SK-N-SH (cell line): ENCODE data around the gene ZNF532. TPM values are rescaled to one million over a fixed set of nuclear protein-coding genes. Genes with fewer than 3 reads are reported as not detected.
A peak's percentile ranks its signal among the peaks of the same experiment; 100 is the strongest.

Experiments
- CTCF ChIA-PET: fragments of 300-600, 350-600 bp; formaldehyde crosslinking; extraction: SDS; loops from one replicate; lab custom pipeline; 2021; lab: Yijun Ruan, JAX
- POLR2A ChIA-PET: fragments of 350-600 bp; sonication (Branson Sonifier 250); formaldehyde crosslinking; extraction: SDS; loops from one replicate; lab custom pipeline; 2020; ENCODE audit warnings: antibody characterized with exemption, inconsistent platforms; lab: Yijun Ruan, JAX
- DNase-seq: peaks from one replicate; pipeline ENCODE4 v3.0.0; 2012
- H2AFZ ChIP-seq: fragments of 200-600 bp; sonication (generic); 2 replicates; pipeline ENCODE4 v1.8.1; 2016; ENCODE audit warnings: antibody characterized with exemption, mild to moderate bottlenecking, low read depth
- H3F3A ChIP-seq: fragments of 200-600 bp; sonication (generic); replicated peaks from 2 replicates; pipeline ENCODE3; 2016; ENCODE audit warnings: antibody characterized with exemption, mild to moderate bottlenecking; ENCODE audit not compliant: insufficient read depth
- H3K27ac ChIP-seq, 2 experiments: fragments of 200-500 bp in 1 of 2; fragments of 200-600 bp in 1 of 2; sonication (Bioruptor generic) in 1 of 2; sonication (generic), shearing (Covaris generic) in 1 of 2; 2 replicates each; pipeline versions ENCODE4 v1.5.1 to v1.6.1; 2014 to 2016; ENCODE audit warnings: low read depth in 2 of 2, inconsistent platforms in 1 of 2, low read length in 1 of 2, mild to moderate bottlenecking in 1 of 2, mixed read lengths in 1 of 2
- H3K27me3 ChIP-seq: fragments of 200-600 bp; sonication (generic), shearing (Covaris generic); 2 replicates; pipeline ENCODE4 v1.6.1; 2016; ENCODE audit warnings: mixed run types; ENCODE audit not compliant: insufficient read depth
- H3K36me3 ChIP-seq, 2 experiments: fragments of 200-500 bp in 1 of 2; fragments of 200-600 bp in 1 of 2; sonication (Bioruptor generic) in 1 of 2; sonication (generic) in 1 of 2; replicated peaks in 1 of 2; 2 replicates each; pipeline versions ENCODE3 to v1.5.1; 2014 to 2016; ENCODE audit warnings: low read length in 1 of 2, mild to moderate bottlenecking in 1 of 2; ENCODE audit not compliant: insufficient read depth in 2 of 2, control insufficient read depth in 1 of 2
- H3K4me1 ChIP-seq, 2 experiments: fragments of 200-500 bp in 1 of 2; fragments of 200-600 bp in 1 of 2; sonication (Bioruptor generic) in 1 of 2; sonication (generic), shearing (Covaris generic) in 1 of 2; 2 replicates each; pipeline versions ENCODE4 v1.5.1 to v1.6.1; 2014 to 2016; ENCODE audit warnings: low read depth in 1 of 2, low read length in 1 of 2, mixed run types in 1 of 2; ENCODE audit not compliant: insufficient read depth in 2 of 2, control insufficient read depth in 1 of 2
- H3K4me2 ChIP-seq: fragments of 200-600 bp; sonication (generic), shearing (Covaris generic); 2 replicates; pipeline ENCODE4 v1.6.1; 2017; ENCODE audit warnings: mixed run types
- H3K4me3 ChIP-seq, 2 experiments: fragments of 200-500 bp in 1 of 2; fragments of 200-600 bp in 1 of 2; sonication (Bioruptor generic) in 1 of 2; sonication (generic), shearing (Covaris generic) in 1 of 2; 2 replicates each; pipeline versions ENCODE4 v1.5.1 to v1.8.1; 2014 to 2016; ENCODE audit warnings: low read depth in 2 of 2, inconsistent platforms in 1 of 2, low read length in 1 of 2, mild to moderate bottlenecking in 1 of 2, mixed read lengths in 1 of 2, moderate library complexity in 1 of 2
- H3K79me2 ChIP-seq: fragments of 200-600 bp; sonication (generic); 2 replicates; pipeline ENCODE4 v1.8.1; 2017; ENCODE audit warnings: mild to moderate bottlenecking; ENCODE audit not compliant: insufficient read depth
- H3K9ac ChIP-seq: fragments of 200-600 bp; sonication (generic); 2 replicates; pipeline ENCODE4 v1.6.1; 2017; ENCODE audit warnings: mixed run types
- H3K9me2 ChIP-seq: fragments of 200-600 bp; sonication (generic); 2 replicates; pipeline ENCODE4 v1.6.1; 2017; ENCODE audit warnings: mixed run types
- H3K9me3 ChIP-seq: fragments of 200-600 bp; sonication (generic); 2 replicates; pipeline ENCODE4 v1.6.1; 2017; ENCODE audit warnings: mixed run types, mild to moderate bottlenecking, moderate library complexity
- H4K20me1 ChIP-seq: fragments of 200-600 bp; sonication (generic); 2 replicates; pipeline ENCODE4 v1.6.1; 2017; ENCODE audit warnings: mild to moderate bottlenecking, mixed run types; ENCODE audit not compliant: insufficient read depth
- ELF1 ChIP-seq: IDR thresholded peaks from 2 replicates; pipeline ENCODE4 v1.4.0; 2012
- EP300 ChIP-seq, 2 experiments: IDR thresholded peaks; 2 replicates each; pipeline versions ENCODE4 v1.4.0 to v1.6.1; 2012; ENCODE audit warnings: borderline replicate concordance in 1 of 2, low read depth in 1 of 2, low read length in 1 of 2
- FOSL2 ChIP-seq: IDR thresholded peaks from 2 replicates; pipeline ENCODE4 v1.4.0; 2012; ENCODE audit warnings: low read depth, mild to moderate bottlenecking, moderate library complexity, borderline replicate concordance
- FOXM1 ChIP-seq: IDR thresholded peaks from 2 replicates; pipeline ENCODE4 v1.4.0; 2012; ENCODE audit warnings: low read depth, mild to moderate bottlenecking
- GATA2 ChIP-seq: sonication (generic); formaldehyde crosslinking; IDR thresholded peaks from 2 replicates; pipeline ENCODE4 v1.5.0; 2020; ENCODE audit warnings: mild to moderate bottlenecking, missing genetic modification reagents
- JUND ChIP-seq: IDR thresholded peaks from 2 replicates; pipeline ENCODE4 v1.4.0; 2012
- MEF2A ChIP-seq: IDR thresholded peaks from 2 replicates; pipeline ENCODE4 v1.4.0; 2012; ENCODE audit warnings: low read depth, borderline replicate concordance
- MXI1 ChIP-seq: IDR thresholded peaks from 2 replicates; pipeline ENCODE4 v1.6.1; 2012; ENCODE audit warnings: mild to moderate bottlenecking, low read depth, low read length, improper control_type of control experiment
- NFIC ChIP-seq: IDR thresholded peaks from 2 replicates; pipeline ENCODE4 v1.4.0; 2012; ENCODE audit warnings: borderline replicate concordance
- POLR2AphosphoS5 ChIP-seq: IDR thresholded peaks from 2 replicates; pipeline ENCODE4 v1.6.1; 2012; ENCODE audit warnings: low read depth, low read length
- RCOR1 ChIP-seq: fragments of 150-350 bp; IDR thresholded peaks from 2 replicates; pipeline ENCODE4 v1.6.1; 2017; ENCODE audit warnings: antibody characterized with exemption, low read length
- SMC3 ChIP-seq: IDR thresholded peaks from 2 replicates; pipeline ENCODE4 v1.6.1; 2012; ENCODE audit warnings: low read depth, low read length, improper control_type of control experiment
- TAF1 ChIP-seq: IDR thresholded peaks from 2 replicates; pipeline ENCODE4 v1.6.1; 2012; ENCODE audit warnings: low read depth, mild to moderate bottlenecking, low read length, moderate library complexity, borderline replicate concordance
- TCF12 ChIP-seq: IDR thresholded peaks from 2 replicates; pipeline ENCODE4 v1.4.0; 2012
- YY1 ChIP-seq: IDR thresholded peaks from 2 replicates; pipeline ENCODE4 v1.4.0; 2012; ENCODE audit warnings: low read depth, mild to moderate bottlenecking
- WGBS: methylation state at CpG from one replicate; pipeline ENCODE4 v1.1.6; 2017; ENCODE audit warnings: low lambda C conversion rate; 5-methylcytosine and 5-hydroxymethylcytosine counted together
- polyA plus RNA-seq, 3 experiments: library from polyadenylated mRNA; depleted of rRNA; stranded (reverse); fragments of >200 nt; gene quantifications; 2 replicates each; pipeline ENCODE4 v1.2.3, GENCODE V29; 2012
- TF ChIP-seq, protein P1 (sequence below): IDR thresholded peaks from 2 replicates; pipeline ENCODE4 v1.4.0; 2012; ENCODE audit warnings: low read depth, borderline replicate concordance
- TF ChIP-seq, protein P2 (sequence below): fragments of 150-350 bp; IDR thresholded peaks from 2 replicates; pipeline ENCODE4 v1.6.1; 2017; ENCODE audit warnings: antibody characterized with exemption, low read length, low read depth, borderline replicate concordance
- TF ChIP-seq, protein P3 (sequence below): fragments of 150-350 bp; IDR thresholded peaks from 2 replicates; pipeline ENCODE4 v1.6.1; 2016; ENCODE audit warnings: mild to moderate bottlenecking, low read depth, low read length
- TF ChIP-seq, protein P4 (sequence below): IDR thresholded peaks from 2 replicates; pipeline ENCODE4; 2012
- TF ChIP-seq, protein P5 (sequence below): IDR thresholded peaks from 2 replicates; pipeline ENCODE4 v1.4.0; 2012; ENCODE audit warnings: low read depth

ZNF532 gene
- polyA plus RNA-seq, 1 of the 3 experiments (the other 2 are of a cell fraction), result 34.7 TPM

DNA sequence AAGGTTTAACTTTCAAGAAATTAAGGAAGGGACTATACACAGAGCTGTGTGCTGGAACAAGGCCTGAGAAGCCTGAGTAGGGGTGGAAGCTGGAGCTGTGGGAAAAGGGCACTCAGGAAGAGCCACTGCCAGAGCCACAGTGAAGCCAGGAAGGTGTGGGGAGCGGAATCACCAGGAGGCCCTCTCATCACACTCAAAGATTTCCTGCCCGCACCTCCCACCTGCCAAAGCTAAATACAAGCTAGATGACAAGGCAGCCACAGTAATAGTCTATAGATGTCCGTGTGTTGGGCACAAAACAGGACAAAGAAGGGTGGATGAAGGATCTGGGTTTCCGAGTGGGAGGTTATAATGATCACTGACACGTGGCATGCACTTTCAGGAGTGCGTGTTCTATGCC is 126.0 kb downstream of the ZNF532 start:
- Histone ChIP-seq H3F3A (peaks cover 45% of the 10 kb centered on the region), H3K4me1 (peaks cover 5 to 32% of the 10 kb centered on the region in 2 experiments; a peak in 3 of 4 replicates), H3K36me3 (peaks cover 0 to 7% of the 10 kb centered on the region in 2 experiments), H3K9ac (no peak overlapping the region), H3K4me2 (0 out of 2 replicates have a peak overlapping the region, but pooled peaks have one; percentile 5), H3K79me2 (no peaks in the 10 kb centered on the region), H3K27me3 (no peaks in the 10 kb centered on the region), H2AFZ (peak overlapping the region; percentile 25; the same call in 1 of the 2 replicates), H3K27ac (peak overlapping the region; percentile 69 to 100), H3K9me2 (no peaks in the 10 kb centered on the region), H4K20me1 (no peaks in the 10 kb centered on the region), H3K9me3 (no peaks in the 10 kb centered on the region), H3K4me3 (no peak overlapping the region)
- no peak for DNase-seq
- CTCF ChIA-PET, result no interaction called here
- 69% methylated on average over 6 of the region's 6 CpGs for WGBS
- POLR2A ChIA-PET, result no interaction called here
- TF ChIP-seq, protein P1, sequence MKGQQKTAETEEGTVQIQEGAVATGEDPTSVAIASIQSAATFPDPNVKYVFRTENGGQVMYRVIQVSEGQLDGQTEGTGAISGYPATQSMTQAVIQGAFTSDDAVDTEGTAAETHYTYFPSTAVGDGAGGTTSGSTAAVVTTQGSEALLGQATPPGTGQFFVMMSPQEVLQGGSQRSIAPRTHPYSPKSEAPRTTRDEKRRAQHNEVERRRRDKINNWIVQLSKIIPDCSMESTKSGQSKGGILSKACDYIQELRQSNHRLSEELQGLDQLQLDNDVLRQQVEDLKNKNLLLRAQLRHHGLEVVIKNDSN, result no peak
- TF ChIP-seq POLR2AphosphoS5 (no peak), MXI1 (no peak), RCOR1 (no peak), ELF1 (no peak), EP300 (IDR thresholded peaks at IDR 0.05; ENCODE audit: borderline replicate concordance in 1 of 2, low read depth in 1 of 2, low read length in 1 of 2) (no peak), GATA2 (CRISPR knock-in tag) (no peak), YY1 (no peak), JUND (no peak), FOXM1 (no peak), MEF2A (no peak), TCF12 (no peak), NFIC (no peak), TAF1 (no peak)
- TF ChIP-seq, protein P2, sequence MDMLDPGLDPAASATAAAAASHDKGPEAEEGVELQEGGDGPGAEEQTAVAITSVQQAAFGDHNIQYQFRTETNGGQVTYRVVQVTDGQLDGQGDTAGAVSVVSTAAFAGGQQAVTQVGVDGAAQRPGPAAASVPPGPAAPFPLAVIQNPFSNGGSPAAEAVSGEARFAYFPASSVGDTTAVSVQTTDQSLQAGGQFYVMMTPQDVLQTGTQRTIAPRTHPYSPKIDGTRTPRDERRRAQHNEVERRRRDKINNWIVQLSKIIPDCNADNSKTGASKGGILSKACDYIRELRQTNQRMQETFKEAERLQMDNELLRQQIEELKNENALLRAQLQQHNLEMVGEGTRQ, result no peak
- TF ChIP-seq, protein P3, sequence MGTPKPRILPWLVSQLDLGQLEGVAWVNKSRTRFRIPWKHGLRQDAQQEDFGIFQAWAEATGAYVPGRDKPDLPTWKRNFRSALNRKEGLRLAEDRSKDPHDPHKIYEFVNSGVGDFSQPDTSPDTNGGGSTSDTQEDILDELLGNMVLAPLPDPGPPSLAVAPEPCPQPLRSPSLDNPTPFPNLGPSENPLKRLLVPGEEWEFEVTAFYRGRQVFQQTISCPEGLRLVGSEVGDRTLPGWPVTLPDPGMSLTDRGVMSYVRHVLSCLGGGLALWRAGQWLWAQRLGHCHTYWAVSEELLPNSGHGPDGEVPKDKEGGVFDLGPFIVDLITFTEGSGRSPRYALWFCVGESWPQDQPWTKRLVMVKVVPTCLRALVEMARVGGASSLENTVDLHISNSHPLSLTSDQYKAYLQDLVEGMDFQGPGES, result no peak

DNA sequence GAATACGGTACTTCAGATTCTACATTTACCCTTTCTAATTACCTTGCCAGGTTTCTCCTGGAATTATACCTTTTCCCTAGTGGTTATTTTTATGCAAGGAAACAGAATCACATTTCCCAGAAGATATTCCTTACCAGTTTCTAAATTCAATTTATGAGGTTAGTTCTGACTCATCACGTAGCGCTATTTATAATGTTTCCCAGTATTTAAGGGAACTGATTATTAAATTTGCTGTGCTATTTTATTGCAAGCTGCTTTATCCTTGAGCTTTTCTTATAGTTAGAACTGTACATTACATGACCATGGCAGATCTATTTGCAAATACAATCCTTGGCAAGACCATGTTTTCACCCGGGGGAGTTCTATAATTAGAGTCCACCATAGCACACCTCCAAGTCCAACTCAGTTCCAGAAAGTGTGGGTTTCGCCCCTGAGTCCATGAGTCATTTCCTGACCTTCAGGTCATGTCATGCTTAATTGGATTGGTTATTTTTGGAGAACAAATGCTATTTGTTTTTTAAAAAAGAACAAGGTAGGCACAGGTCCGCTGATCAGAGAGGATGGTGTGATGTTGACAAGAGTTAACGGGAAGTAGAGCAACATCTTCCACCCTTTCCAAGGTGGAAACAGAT is 126.6 kb downstream of the ZNF532 start:
- 0 out of 2 replicates have a peak overlapping the region, but pooled peaks have one; percentile 5 for H3K4me2 ChIP-seq
- no peak overlapping the region for H3K4me3 ChIP-seq
- peaks cover 48% of the 10 kb centered on the region for H3F3A ChIP-seq
- peaks cover 8 to 36% of the 10 kb centered on the region in 2 experiments; a peak in 3 of 4 replicates for H3K4me1 ChIP-seq
- no peaks in the 10 kb centered on the region for H3K9me3 ChIP-seq
- no peak for DNase-seq
- WGBS, result 36% methylated on average over 7 of the region's 7 CpGs
- no peak overlapping the region for H3K9ac ChIP-seq
- H4K20me1 ChIP-seq, result no peaks in the 10 kb centered on the region
- H2AFZ ChIP-seq, result no peak overlapping the region
- H3K36me3 ChIP-seq, result peaks cover 0 to 5% of the 10 kb centered on the region in 2 experiments
- H3K9me2 ChIP-seq, result no peaks in the 10 kb centered on the region
- POLR2A ChIA-PET, result no interaction called here
- H3K27ac ChIP-seq, result peak overlapping the region; percentile 69 to 100
- no peaks in the 10 kb centered on the region for H3K79me2 ChIP-seq
- H3K27me3 ChIP-seq, result no peaks in the 10 kb centered on the region
- CTCF ChIA-PET, result no interaction called here
- TF ChIP-seq, protein P3, result no peak
- TF ChIP-seq SMC3 (no peak), MXI1 (no peak), JUND (no peak), FOSL2 (peak; percentile 25; the same call in 1 of the 2 replicates)
- TF ChIP-seq, protein P4, sequence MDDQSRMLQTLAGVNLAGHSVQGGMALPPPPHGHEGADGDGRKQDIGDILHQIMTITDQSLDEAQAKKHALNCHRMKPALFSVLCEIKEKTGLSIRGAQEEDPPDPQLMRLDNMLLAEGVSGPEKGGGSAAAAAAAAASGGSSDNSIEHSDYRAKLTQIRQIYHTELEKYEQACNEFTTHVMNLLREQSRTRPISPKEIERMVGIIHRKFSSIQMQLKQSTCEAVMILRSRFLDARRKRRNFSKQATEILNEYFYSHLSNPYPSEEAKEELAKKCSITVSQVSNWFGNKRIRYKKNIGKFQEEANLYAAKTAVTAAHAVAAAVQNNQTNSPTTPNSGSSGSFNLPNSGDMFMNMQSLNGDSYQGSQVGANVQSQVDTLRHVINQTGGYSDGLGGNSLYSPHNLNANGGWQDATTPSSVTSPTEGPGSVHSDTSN, result no peak
- TF ChIP-seq, protein P1, result no peak
- TF ChIP-seq, protein P5, sequence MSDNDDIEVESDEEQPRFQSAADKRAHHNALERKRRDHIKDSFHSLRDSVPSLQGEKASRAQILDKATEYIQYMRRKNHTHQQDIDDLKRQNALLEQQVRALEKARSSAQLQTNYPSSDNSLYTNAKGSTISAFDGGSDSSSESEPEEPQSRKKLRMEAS, result no peak
- TF ChIP-seq, protein P2, result no peak
